ENCODE data around the gene PIGS.

GRCh38 chr17:28573521-28573920, 2.2 kb upstream of the PIGS start:
- no peak for TF ChIP-seq CTCF (IDR thresholded peaks at IDR 0.05; ENCODE audit: insufficient read depth, low read depth, low read length)
- no peak for TF ChIP-seq EZH2 (IDR thresholded peaks at IDR 0.05; ENCODE audit: insufficient read depth, low read length)
